GM19467 (cell line): ENCODE measurements around the gene MAPKAP1.
"Not testable (repeated sequence)": the region's sequence is repeated elsewhere in the genome, so short reads cannot be mapped to it uniquely, and the experiment has no call there.

Experiments used
- ATAC-seq: cut with Tn5 transposase; IDR thresholded peaks from one replicate; pipeline ENCODE4 v1.9.1; 2021; ENCODE audit warnings: mild to moderate bottlenecking, moderate library complexity; ENCODE audit not compliant: unreplicated experiment

The MAPKAP1 gene

GRCh38 chr9:125570246-125570645 lies 136.8 kb downstream of the MAPKAP1 start:
- no peak for ATAC-seq

GRCh38 chr9:125568621-125569020 lies 138.4 kb downstream of the MAPKAP1 start:
- no peak for ATAC-seq

GRCh38 chr9:125566051-125566450 lies 141.0 kb downstream of the MAPKAP1 start:
- not testable (repeated sequence) for ATAC-seq

GRCh38 chr9:125565126-125565525 lies 141.9 kb downstream of the MAPKAP1 start:
- ATAC-seq = no peak

GRCh38 chr9:125564631-125565030 lies 142.4 kb downstream of the MAPKAP1 start:
- ATAC-seq = no peak

- ATAC-seq = no peak
Measured at GRCh38 chr9:125561509-125562148, 145.4 kb downstream of the MAPKAP1 start.

- no peak for ATAC-seq
Measured at GRCh38 chr9:125559894-125560293, 147.1 kb downstream of the MAPKAP1 start.

GRCh38 chr9:125559194-125559593 lies 147.8 kb downstream of the MAPKAP1 start:
- ATAC-seq = no peak

GRCh38 chr9:125558453-125559092 lies 148.4 kb downstream of the MAPKAP1 start:
- ATAC-seq = no peak

GRCh38 chr9:125556046-125556721 lies 150.8 kb downstream of the MAPKAP1 start:
- ATAC-seq = no peak

GRCh38 chr9:125554726-125555125 lies 152.3 kb downstream of the MAPKAP1 start:
- no peak for ATAC-seq

GRCh38 chr9:125551781-125552180 lies 155.2 kb downstream of the MAPKAP1 start:
- no peak for ATAC-seq

GRCh38 chr9:125549891-125550885 lies 156.8 kb downstream of the MAPKAP1 start:
- ATAC-seq = no peak

- ATAC-seq = no peak
Measured at GRCh38 chr9:125549465-125549871, 157.5 kb downstream of the MAPKAP1 start.

- no peak for ATAC-seq
Measured at GRCh38 chr9:125549039-125549438, 158.0 kb downstream of the MAPKAP1 start.

GRCh38 chr9:125548141-125548540 lies 158.9 kb downstream of the MAPKAP1 start:
- ATAC-seq = no peak

- no peak for ATAC-seq
Measured at GRCh38 chr9:125547368-125547767, 159.6 kb downstream of the MAPKAP1 start.

GRCh38 chr9:125545845-125546244 lies 161.2 kb downstream of the MAPKAP1 start:
- no peak for ATAC-seq

GRCh38 chr9:125544988-125545651 lies 161.9 kb downstream of the MAPKAP1 start:
- ATAC-seq = no peak

- ATAC-seq = no peak
Measured at GRCh38 chr9:125544484-125544883, 162.5 kb downstream of the MAPKAP1 start.
